Omental fat pad (tissue), 4 donors: ENCODE data around the gene A4GALT. TPM values are rescaled to one million over a fixed set of nuclear protein-coding genes. Genes with fewer than 3 reads are reported as not detected.
"Not testable (repeated sequence)": the region's sequence is repeated elsewhere in the genome, so short reads cannot be mapped to it uniquely, and the experiment has no call there.

Source experiments
- ATAC-seq: fragments of 150-250 bp; one replicate; pipeline ENCODE4 v1.9.1; 2016; ENCODE audit warnings: mild to moderate bottlenecking, moderate library complexity; ENCODE audit not compliant: low FRiP score
- DNase-seq: peaks from one replicate; pipeline ENCODE4 v3.0.0-alpha.2; 2019; ENCODE audit warnings: low spot score
- CTCF ChIP-seq, 3 donors: fragments of 450-650 bp; IDR thresholded peaks; one replicate each; pipeline ENCODE4 v1.5.1; 2016 to 2017; ENCODE audit warnings: antibody characterized with exemption in 3 of 3, mild to moderate bottlenecking in 3 of 3, moderate library complexity in 2 of 3
- total RNA-seq, 4 donors: library from RNA; depleted of rRNA; stranded (reverse); fragments of >200 nt; gene quantifications; one replicate each; pipeline ENCODE4 v1.1.0, GENCODE V29; 2016

Gene A4GALT
- total RNA-seq, 4 donors from 2014 or later, result 10.8 to 42.2 (median 20.1) TPM

- no peak for TF ChIP-seq CTCF (IDR thresholded peaks at IDR 0.05)
- ATAC-seq (no peak), DNase-seq (no peak)
Measured at GRCh38 chr22:42764895-42765363, 44.3 kb upstream of the A4GALT start.

- DNase-seq, result no peak
- no peak for ATAC-seq
- TF ChIP-seq CTCF (IDR thresholded peaks at IDR 0.05), result no peak
Measured at GRCh38 chr22:42763965-42764480, 43.4 kb upstream of the A4GALT start.

- no peak for DNase-seq
- ATAC-seq, result no peak
- no peak for TF ChIP-seq CTCF (IDR thresholded peaks at IDR 0.05)
Measured at GRCh38 chr22:42760806-42761565, 40.3 kb upstream of the A4GALT start.

- ATAC-seq (no peak), DNase-seq (no peak)
- no peak for TF ChIP-seq CTCF (IDR thresholded peaks at IDR 0.05)
Measured at GRCh38 chr22:42758931-42759629, 38.4 kb upstream of the A4GALT start.

GRCh38 chr22:42755553-42755952, 34.9 kb upstream of the A4GALT start:
- not testable (repeated sequence) for ATAC-seq, DNase-seq

- ATAC-seq, result not testable (repeated sequence)
Measured at GRCh38 chr22:42755121-42755520, 34.5 kb upstream of the A4GALT start.

GRCh38 chr22:42754658-42755057, 34.0 kb upstream of the A4GALT start:
- ATAC-seq, result peak; percentile 35

More at GRCh38 chr22:42755121-42755520, 34.5 kb upstream of the A4GALT start:
- DNase-seq, result not testable (repeated sequence)

More at GRCh38 chr22:42754658-42755057, 34.0 kb upstream of the A4GALT start:
- no peak for DNase-seq
- TF ChIP-seq CTCF (IDR thresholded peaks at IDR 0.05), result no peak
